ENCODE measurements around the gene SETDB1.

DNA sequence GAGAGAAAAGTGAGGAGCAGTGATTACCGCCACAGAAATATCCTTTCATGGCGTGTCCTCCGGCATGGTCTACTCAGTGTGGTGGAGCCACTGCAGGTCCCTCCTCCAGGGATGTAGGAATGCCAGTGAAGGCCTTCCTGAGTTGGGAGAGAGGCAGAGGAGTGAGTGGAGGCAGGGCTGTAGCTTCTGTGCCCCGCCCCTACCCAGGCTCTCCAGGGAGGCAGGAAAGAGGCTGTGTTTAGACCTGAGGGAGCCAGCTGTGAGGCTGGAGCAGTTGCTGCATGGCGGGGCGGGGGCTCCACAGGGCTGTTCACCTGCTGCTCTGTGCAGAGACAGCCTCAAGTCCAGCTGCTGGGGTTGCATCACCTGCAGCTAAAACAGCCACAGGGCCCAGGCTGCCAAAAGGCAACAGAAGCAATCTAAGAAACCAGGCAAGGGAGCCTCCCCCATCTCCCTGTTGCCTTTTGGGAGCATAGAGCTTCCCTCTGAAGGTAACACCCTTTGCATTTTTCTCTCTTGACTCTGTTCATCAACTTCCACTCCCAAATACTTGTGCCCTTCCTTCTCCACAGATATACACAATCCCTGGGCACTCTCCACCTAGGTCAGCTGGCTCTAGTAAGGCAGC is 55.1 kb downstream of the SETDB1 start:
- no peak for TF ChIP-seq CTCF (IDR thresholded peaks at IDR 0.05)
- TF ChIP-seq EP300 (IDR thresholded peaks at IDR 0.05) = no peak
- TF ChIP-seq POLR2A (IDR thresholded peaks at IDR 0.05; ENCODE audit: low read depth) = no peak
- no peak for TF ChIP-seq POLR2AphosphoS5 (IDR thresholded peaks at IDR 0.05)

All from esophagus muscularis mucosa (tissue), 4 donors.